KMS-11 (cell line): ENCODE measurements around the gene AKAP1.

ENCODE experiments used
- H2AFZ ChIP-seq: fragments of 200-600 bp; sonication (generic); 2 replicates; pipeline ENCODE4 v1.6.1; 2016; ENCODE audit warnings: antibody characterized with exemption, mixed run types, low read depth
- H3K27ac ChIP-seq: fragments of 200-600 bp; sonication (generic); 2 replicates; pipeline ENCODE4 v1.6.1; 2016; ENCODE audit warnings: mild to moderate bottlenecking, mixed run types
- H3K27me3 ChIP-seq: fragments of 200-600 bp; sonication (generic); 2 replicates; pipeline ENCODE4 v1.6.1; 2017; ENCODE audit warnings: mild to moderate bottlenecking, low read depth, mixed run types, moderate library complexity; ENCODE audit not compliant: insufficient read depth
- H3K36me3 ChIP-seq: fragments of 200-600 bp; sonication (generic); 2 replicates; pipeline ENCODE4 v1.6.1; 2017; ENCODE audit warnings: mild to moderate bottlenecking, mixed run types; ENCODE audit not compliant: insufficient read depth
- H3K4me1 ChIP-seq: fragments of 200-600 bp; sonication (generic); 2 replicates; pipeline ENCODE4 v1.6.1; 2016; ENCODE audit warnings: mild to moderate bottlenecking, low read depth, mixed run types; ENCODE audit not compliant: poor library complexity, severe bottlenecking
- H3K4me2 ChIP-seq: fragments of 200-600 bp; sonication (generic); 2 replicates; pipeline ENCODE4 v1.7.0; 2016; ENCODE audit warnings: mild to moderate bottlenecking, mixed run types
- H3K4me3 ChIP-seq: fragments of 200-600 bp; sonication (generic); IDR thresholded peaks from 2 replicates; pipeline ENCODE4 v1.6.1; 2017; ENCODE audit warnings: low read depth, low read length, mixed read lengths; ENCODE audit not compliant: insufficient read depth
- H3K79me2 ChIP-seq: fragments of 200-600 bp; sonication (generic); 2 replicates; pipeline ENCODE4 v1.6.1; 2016; ENCODE audit warnings: low read depth, mixed run types; ENCODE audit not compliant: insufficient read depth
- H3K9ac ChIP-seq: fragments of 200-600 bp; sonication (generic); 2 replicates; pipeline ENCODE4 v1.6.1; 2016; ENCODE audit warnings: mild to moderate bottlenecking, mixed run types
- H4K20me1 ChIP-seq: fragments of 200-600 bp; sonication (generic); 2 replicates; pipeline ENCODE4 v1.6.1; 2016; ENCODE audit warnings: mild to moderate bottlenecking, mixed run types; ENCODE audit not compliant: insufficient read depth
- CTCF ChIP-seq: fragments of 200-600 bp; sonication (generic); conservative IDR thresholded peaks from 2 replicates; pipeline ENCODE4 v1.6.1; 2017; ENCODE audit warnings: low read depth, mild to moderate bottlenecking, antibody characterized with exemption, low read length, moderate library complexity, mixed read lengths

Gene AKAP1

GRCh38 chr17:57133486-57133885, 48.4 kb downstream of the AKAP1 start:
- no peak overlapping the region for H3K4me3 ChIP-seq
- no peaks in the 10 kb centered on the region for H3K36me3 ChIP-seq
- H3K4me1 ChIP-seq: no peaks in the 10 kb centered on the region
- H2AFZ ChIP-seq: no peak overlapping the region
- no peak overlapping the region for H3K9ac ChIP-seq
- no peak for TF ChIP-seq CTCF
- no peak overlapping the region for H3K4me2 ChIP-seq
- H3K79me2 ChIP-seq: no peaks in the 10 kb centered on the region
- H4K20me1 ChIP-seq: no peaks in the 10 kb centered on the region
- no peak overlapping the region for H3K27ac ChIP-seq
- H3K27me3 ChIP-seq: no peaks in the 10 kb centered on the region

- Histone ChIP-seq H3K4me1 (no peaks in the 10 kb centered on the region), H3K4me3 (no peak overlapping the region), H3K27me3 (no peaks in the 10 kb centered on the region), H3K9ac (no peak overlapping the region), H2AFZ (no peak overlapping the region), H3K36me3 (no peaks in the 10 kb centered on the region), H3K79me2 (no peaks in the 10 kb centered on the region), H3K27ac (no peak overlapping the region), H4K20me1 (no peaks in the 10 kb centered on the region), H3K4me2 (no peak overlapping the region)
- TF ChIP-seq CTCF: no peak
Observed at GRCh38 chr17:57135026-57135788, 50.2 kb downstream of the AKAP1 start.

- no peak overlapping the region for H3K9ac ChIP-seq
- no peaks in the 10 kb centered on the region for H3K79me2 ChIP-seq
- no peaks in the 10 kb centered on the region for H3K36me3 ChIP-seq
- H3K4me3 ChIP-seq: no peak overlapping the region
- H4K20me1 ChIP-seq: no peaks in the 10 kb centered on the region
- H3K4me2 ChIP-seq: no peak overlapping the region
- no peak for TF ChIP-seq CTCF
- no peak overlapping the region for H3K27ac ChIP-seq
- H3K4me1 ChIP-seq: no peaks in the 10 kb centered on the region
- no peak overlapping the region for H2AFZ ChIP-seq
- no peaks in the 10 kb centered on the region for H3K27me3 ChIP-seq
Observed at GRCh38 chr17:57135789-57136291, 50.8 kb downstream of the AKAP1 start.

GRCh38 chr17:57136355-57136754, 51.3 kb downstream of the AKAP1 start:
- Histone ChIP-seq H3K4me3 (no peak overlapping the region), H3K27ac (no peak overlapping the region), H3K4me2 (no peak overlapping the region), H3K36me3 (no peaks in the 10 kb centered on the region), H4K20me1 (no peaks in the 10 kb centered on the region), H3K9ac (no peak overlapping the region), H3K4me1 (no peaks in the 10 kb centered on the region), H3K79me2 (no peaks in the 10 kb centered on the region), H2AFZ (no peak overlapping the region), H3K27me3 (no peaks in the 10 kb centered on the region)
- no peak for TF ChIP-seq CTCF
